ENCODE measurements around the gene URGCP. TPM values are rescaled to one million over a fixed set of nuclear protein-coding genes. Genes with fewer than 3 reads are reported as not detected.

Gene URGCP
- total and polyA plus RNA-seq, 12 donors: 14.1 to 46.3 (median 38.6) TPM

DNA sequence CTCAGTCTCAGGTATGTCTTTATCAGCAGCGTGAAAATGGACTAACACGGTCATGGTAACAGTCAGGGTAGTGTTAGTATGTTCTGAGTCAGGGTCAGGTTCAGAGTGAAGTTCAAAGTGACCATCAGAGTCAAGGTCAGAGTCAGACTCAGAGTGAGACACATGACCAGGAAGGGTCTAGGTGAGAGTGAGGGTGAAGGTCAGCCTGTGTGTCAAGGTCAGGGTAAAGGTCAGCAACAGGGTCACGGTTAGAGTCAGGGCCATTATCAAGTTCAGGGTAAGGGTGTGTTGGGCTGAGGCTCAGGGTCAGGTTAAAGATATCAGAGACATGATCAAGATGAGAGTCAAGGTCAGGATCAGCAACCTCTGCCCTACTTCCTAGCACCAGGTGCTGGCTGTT lies 41.1 kb downstream of the URGCP start:
- ATAC-seq (no peak), DNase-seq (no peak)
- TF ChIP-seq, protein P1, sequence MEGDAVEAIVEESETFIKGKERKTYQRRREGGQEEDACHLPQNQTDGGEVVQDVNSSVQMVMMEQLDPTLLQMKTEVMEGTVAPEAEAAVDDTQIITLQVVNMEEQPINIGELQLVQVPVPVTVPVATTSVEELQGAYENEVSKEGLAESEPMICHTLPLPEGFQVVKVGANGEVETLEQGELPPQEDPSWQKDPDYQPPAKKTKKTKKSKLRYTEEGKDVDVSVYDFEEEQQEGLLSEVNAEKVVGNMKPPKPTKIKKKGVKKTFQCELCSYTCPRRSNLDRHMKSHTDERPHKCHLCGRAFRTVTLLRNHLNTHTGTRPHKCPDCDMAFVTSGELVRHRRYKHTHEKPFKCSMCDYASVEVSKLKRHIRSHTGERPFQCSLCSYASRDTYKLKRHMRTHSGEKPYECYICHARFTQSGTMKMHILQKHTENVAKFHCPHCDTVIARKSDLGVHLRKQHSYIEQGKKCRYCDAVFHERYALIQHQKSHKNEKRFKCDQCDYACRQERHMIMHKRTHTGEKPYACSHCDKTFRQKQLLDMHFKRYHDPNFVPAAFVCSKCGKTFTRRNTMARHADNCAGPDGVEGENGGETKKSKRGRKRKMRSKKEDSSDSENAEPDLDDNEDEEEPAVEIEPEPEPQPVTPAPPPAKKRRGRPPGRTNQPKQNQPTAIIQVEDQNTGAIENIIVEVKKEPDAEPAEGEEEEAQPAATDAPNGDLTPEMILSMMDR (IDR thresholded peaks at IDR 0.05): no peak
- peaks cover 0 to 28% (median 18%) of the 10 kb centered on the region in 9 donors for H3K36me3 ChIP-seq
- no peak overlapping the region for H3K4me3 ChIP-seq
- peaks cover 0 to 18% (median 9%) of the 10 kb centered on the region in 9 donors for H3K4me1 ChIP-seq
- no peak overlapping the region for H3K27ac ChIP-seq
- 94 to 96% methylated on average over 3 of the region's 3 CpGs for WGBS, 2 donors
- intact Hi-C loops (cut with DNase I): loop anchor here in 1 of 10 donors (5.0 kb wide), 1 partner anchor 62 kb away; the partner anchor contains the start of gene UBE2D4
- H3K9me3 ChIP-seq: no peaks in the 10 kb centered on the region
- no peaks in the 10 kb centered on the region for H3K27me3 ChIP-seq

DNA sequence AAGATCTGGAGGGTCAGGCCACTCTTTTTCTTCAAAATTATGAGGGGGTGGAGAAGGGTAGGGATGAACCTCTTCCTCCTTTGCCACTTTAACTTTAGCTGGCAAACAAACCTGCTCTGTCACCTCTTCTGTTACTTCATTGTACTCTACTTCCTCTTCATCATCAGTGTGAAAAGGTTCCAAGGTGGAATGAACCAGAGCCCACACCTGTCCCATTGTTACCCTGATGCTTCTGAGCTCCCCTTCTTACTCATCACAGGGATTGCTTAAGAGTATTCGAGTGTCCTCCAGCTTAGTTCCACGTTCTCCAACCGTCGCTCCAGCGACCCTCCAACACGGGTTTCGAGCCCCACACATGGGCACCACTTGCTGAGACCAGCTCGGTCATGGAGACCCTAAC lies 42.3 kb downstream of the URGCP start:
- no peak overlapping the region for H3K27ac ChIP-seq
- no peak for DNase-seq
- H3K9me3 ChIP-seq: no peaks in the 10 kb centered on the region
- H3K27me3 ChIP-seq: no peaks in the 10 kb centered on the region
- peaks cover 0 to 28% (median 18%) of the 10 kb centered on the region in 9 donors for H3K36me3 ChIP-seq
- no peak for ATAC-seq
- WGBS, 2 donors: 93 to 96% methylated on average over 8 of the region's 8 CpGs
- peaks cover 0 to 10% (median 7%) of the 10 kb centered on the region in 9 donors for H3K4me1 ChIP-seq
- intact Hi-C loops (cut with DNase I): no loop called here
- TF ChIP-seq, protein P1 (IDR thresholded peaks at IDR 0.05): no peak
- no peak overlapping the region for H3K4me3 ChIP-seq

DNA sequence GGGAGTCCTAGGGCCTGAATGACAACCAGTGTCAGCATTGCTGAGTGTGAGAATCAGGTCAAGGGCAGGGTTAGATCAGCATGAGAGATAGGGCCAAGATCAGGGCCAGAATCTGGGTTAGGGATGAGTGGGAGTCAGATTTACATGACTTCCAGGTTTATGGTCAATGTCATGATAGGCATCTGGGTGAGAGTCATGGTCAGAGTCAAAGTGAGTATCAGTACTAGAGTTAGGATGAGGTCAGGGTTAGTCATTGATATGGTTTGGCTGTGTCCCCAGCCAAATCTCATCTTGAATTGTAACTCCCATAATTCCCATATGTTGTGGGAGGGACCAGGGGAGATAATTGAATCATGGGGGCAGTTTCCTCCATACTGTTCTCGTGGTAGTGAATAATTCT lies 49.4 kb downstream of the URGCP start:
- TF ChIP-seq, protein P1 (IDR thresholded peaks at IDR 0.05): no peak
- H3K4me3 ChIP-seq: no peak overlapping the region
- no peaks in the 10 kb centered on the region for H3K27me3 ChIP-seq
- no peaks in the 10 kb centered on the region for H3K36me3 ChIP-seq
- no peak overlapping the region for H3K27ac ChIP-seq
- H3K9me3 ChIP-seq: no peaks in the 10 kb centered on the region
- ATAC-seq: no peak
- DNase-seq: no peak
- intact Hi-C loops (cut with DNase I): no loop called here
- no peaks in the 10 kb centered on the region for H3K4me1 ChIP-seq
- 61 to 77% methylated on average over 1 of the region's 1 CpG for WGBS, 2 donors

DNA sequence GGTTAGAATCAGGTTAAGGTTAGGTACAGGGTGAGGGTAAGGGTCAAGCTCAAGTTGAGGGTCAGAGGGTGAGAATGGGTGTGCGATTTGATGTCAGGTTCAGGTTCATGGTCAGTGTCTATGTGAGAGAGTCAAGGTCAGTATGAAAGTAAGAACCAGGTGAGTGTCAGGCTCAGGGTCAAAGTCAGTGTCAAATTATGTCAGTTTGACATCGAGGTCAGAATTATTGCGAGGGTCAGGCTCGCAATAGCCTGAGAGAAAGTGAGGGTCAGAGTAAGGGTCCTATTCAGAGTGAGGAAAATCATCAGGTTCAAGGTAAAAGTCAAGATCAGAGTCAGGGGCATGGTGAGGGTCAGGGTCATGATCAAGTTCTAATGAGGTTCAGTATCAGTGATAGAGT lies 50.1 kb downstream of the URGCP start:
- H3K4me3 ChIP-seq: no peak overlapping the region
- no peaks in the 10 kb centered on the region for H3K36me3 ChIP-seq
- TF ChIP-seq, protein P1 (IDR thresholded peaks at IDR 0.05): no peak
- 91 to 99% methylated on average over 4 of the region's 4 CpGs for WGBS, 2 donors
- no peak overlapping the region for H3K27ac ChIP-seq
- ATAC-seq (no peak), DNase-seq (no peak)
- no peaks in the 10 kb centered on the region for H3K27me3 ChIP-seq
- intact Hi-C loops (cut with DNase I): no loop called here
- no peaks in the 10 kb centered on the region for H3K4me1 ChIP-seq
- H3K9me3 ChIP-seq: no peaks in the 10 kb centered on the region

Measured in heart right ventricle (tissue), 16 donors.